NT2/D1 (cell line): ENCODE measurements around the gene ITM2B.
A peak's percentile ranks its signal among the peaks of the same experiment; 100 is the strongest.

Experiments
- DNase-seq: peaks from one replicate; pipeline ENCODE4 v3.0.0-alpha.2; 2011; ENCODE audit warnings: low read depth, low spot score
- H3K27me3 ChIP-seq: 2 replicates; pipeline ENCODE4 v1.6.0; 2011; ENCODE audit warnings: mild to moderate bottlenecking; ENCODE audit not compliant: insufficient read length, insufficient read depth
- H3K36me3 ChIP-seq: 2 replicates; pipeline ENCODE4 v1.6.1; 2011; ENCODE audit warnings: mild to moderate bottlenecking, low read length, mixed read lengths; ENCODE audit not compliant: insufficient read depth, insufficient read length
- H3K4me1 ChIP-seq: 2 replicates; pipeline ENCODE4 v1.5.1; 2011; ENCODE audit not compliant: insufficient read depth, insufficient read length
- H3K4me3 ChIP-seq: 2 replicates; pipeline ENCODE4 v1.5.1; 2011; ENCODE audit warnings: low read depth; ENCODE audit not compliant: insufficient read length
- H3K9ac ChIP-seq: 2 replicates; pipeline ENCODE4 v1.6.0; 2011; ENCODE audit warnings: low read depth; ENCODE audit not compliant: insufficient read length
- H3K9me3 ChIP-seq: 2 replicates; pipeline ENCODE4 v1.5.1; 2011; ENCODE audit warnings: mild to moderate bottlenecking, low read length; ENCODE audit not compliant: insufficient read depth
- SUZ12 ChIP-seq: IDR thresholded peaks from 2 replicates; pipeline ENCODE4 v1.6.1; 2011; ENCODE audit not compliant: insufficient read length, insufficient read depth; ENCODE audit errors: extremely low read depth
- YY1 ChIP-seq: IDR thresholded peaks from 2 replicates; pipeline ENCODE4 v1.6.1; 2011; ENCODE audit not compliant: insufficient read length, insufficient read depth
- ZNF274 ChIP-seq: IDR thresholded peaks from 2 replicates; pipeline ENCODE4 v1.6.1; 2011; ENCODE audit warnings: mild to moderate bottlenecking, low read depth, low read length

ITM2B gene

GRCh38 chr13:48216204-48216711 is 16.7 kb upstream of the ITM2B start:
- DNase-seq: peak; percentile 30
- Histone ChIP-seq H3K36me3 (no peaks in the 10 kb centered on the region), H3K4me3 (no peak overlapping the region), H3K9me3 (peaks cover 31% of the 10 kb centered on the region), H3K4me1 (no peaks in the 10 kb centered on the region), H3K9ac (no peak overlapping the region), H3K27me3 (no peaks in the 10 kb centered on the region)
- TF ChIP-seq YY1 (no peak), SUZ12 (no peak), ZNF274 (no peak)

GRCh38 chr13:48220592-48220980 is 12.4 kb upstream of the ITM2B start:
- DNase-seq: no peak
- Histone ChIP-seq H3K9ac (no peak overlapping the region), H3K36me3 (no peaks in the 10 kb centered on the region), H3K9me3 (peaks cover 23% of the 10 kb centered on the region), H3K27me3 (no peaks in the 10 kb centered on the region), H3K4me1 (no peaks in the 10 kb centered on the region), H3K4me3 (no peak overlapping the region)
- no peak for TF ChIP-seq ZNF274
- TF ChIP-seq YY1: no peak
- TF ChIP-seq SUZ12: no peak

GRCh38 chr13:48220981-48221685 is 11.9 kb upstream of the ITM2B start:
- Histone ChIP-seq H3K27me3 (no peaks in the 10 kb centered on the region), H3K4me1 (no peaks in the 10 kb centered on the region), H3K9me3 (peaks cover 18% of the 10 kb centered on the region), H3K36me3 (no peaks in the 10 kb centered on the region), H3K4me3 (no peak overlapping the region), H3K9ac (no peak overlapping the region)
- no peak for DNase-seq
- TF ChIP-seq YY1 (no peak), SUZ12 (no peak), ZNF274 (no peak)

GRCh38 chr13:48221686-48222187 is 11.3 kb upstream of the ITM2B start:
- DNase-seq: no peak
- peaks cover 12% of the 10 kb centered on the region for H3K9me3 ChIP-seq
- H3K4me3 ChIP-seq: no peak overlapping the region
- H3K9ac ChIP-seq: no peak overlapping the region
- no peak for TF ChIP-seq SUZ12
- no peak for TF ChIP-seq ZNF274
- TF ChIP-seq YY1: no peak
- H3K27me3 ChIP-seq: no peaks in the 10 kb centered on the region
- H3K36me3 ChIP-seq: no peaks in the 10 kb centered on the region
- no peaks in the 10 kb centered on the region for H3K4me1 ChIP-seq

GRCh38 chr13:48222358-48223301 is 10.4 kb upstream of the ITM2B start:
- no peak for TF ChIP-seq SUZ12
- no peak for TF ChIP-seq ZNF274
- no peak for TF ChIP-seq YY1
- Histone ChIP-seq H3K4me3 (no peak overlapping the region), H3K9ac (no peak overlapping the region), H3K36me3 (no peaks in the 10 kb centered on the region), H3K9me3 (0 out of 2 replicates have a peak, but pooled peaks cover 3% of the 10 kb centered on the region), H3K4me1 (no peaks in the 10 kb centered on the region), H3K27me3 (no peaks in the 10 kb centered on the region)
- DNase-seq: no peak

- DNase-seq: no peak
- no peak overlapping the region for H3K9ac ChIP-seq
- H3K36me3 ChIP-seq: no peaks in the 10 kb centered on the region
- H3K4me3 ChIP-seq: no peak overlapping the region
- H3K9me3 ChIP-seq: no peaks in the 10 kb centered on the region
- no peaks in the 10 kb centered on the region for H3K4me1 ChIP-seq
- no peaks in the 10 kb centered on the region for H3K27me3 ChIP-seq
- no peak for TF ChIP-seq ZNF274
- TF ChIP-seq YY1: no peak
- TF ChIP-seq SUZ12: no peak
These were observed 8.3 kb upstream of the ITM2B start for GRCh38 chr13:48224701-48225100.

- Histone ChIP-seq H3K4me3 (no peak overlapping the region), H3K9me3 (no peaks in the 10 kb centered on the region), H3K9ac (no peak overlapping the region), H3K27me3 (peaks cover 3% of the 10 kb centered on the region), H3K4me1 (no peaks in the 10 kb centered on the region), H3K36me3 (peaks cover 4% of the 10 kb centered on the region)
- DNase-seq: no peak
- TF ChIP-seq YY1: no peak
These were observed 2.5 kb upstream of the ITM2B start for GRCh38 chr13:48230541-48230940.
